K562 (cell line): ENCODE measurements around the gene KCNH2. TPM values are rescaled to one million over a fixed set of nuclear protein-coding genes. Genes with fewer than 3 reads are reported as not detected.
A peak's percentile ranks its signal among the peaks of the same experiment; 100 is the strongest.

Experiments used
- BRD4 ChIP-seq: fragments of 200-600 bp; sonication (generic); IDR thresholded peaks from 2 replicates; pipeline ENCODE4 v1.6.1; 2017; ENCODE audit warnings: inconsistent platforms
- ELK1 ChIP-seq: sonication (generic); formaldehyde crosslinking; IDR thresholded peaks from 2 replicates; pipeline ENCODE4 v1.8.1; 2022; ENCODE audit warnings: missing genetic modification reagents
- FOXJ2 ChIP-seq: fragments of 200-800 bp; sonication (Bioruptor generic); IDR thresholded peaks from 2 replicates; pipeline ENCODE4 v1.6.1; 2016; ENCODE audit warnings: missing genetic modification characterization, missing compliant biosample characterization
- GATA2 ChIP-seq: sonication (generic); formaldehyde crosslinking; IDR thresholded peaks from 2 replicates; pipeline ENCODE4 v1.4.0; 2020; ENCODE audit warnings: mild to moderate bottlenecking, missing genetic modification reagents
- KDM5B ChIP-seq: fragments of 200-600 bp; sonication (generic); IDR thresholded peaks from 2 replicates; pipeline ENCODE4 v1.6.1; 2012; ENCODE audit warnings: low read depth, mild to moderate bottlenecking, moderate library complexity, low read length, control low read depth, inconsistent platforms; ENCODE audit not compliant: insufficient replicate concordance
- KLF1 ChIP-seq: fragments of 450-650 bp; IDR thresholded peaks from 2 replicates; pipeline ENCODE4 v1.6.1; 2016; ENCODE audit warnings: missing genetic modification characterization, missing compliant biosample characterization
- MAFG ChIP-seq: fragments of 450-650 bp; conservative IDR thresholded peaks from 2 replicates; pipeline ENCODE4 v1.6.1; 2016; ENCODE audit warnings: missing genetic modification characterization, missing compliant biosample characterization
- NFYB ChIP-seq: IDR thresholded peaks from 2 replicates; pipeline ENCODE4 v1.6.1; 2011; ENCODE audit warnings: mild to moderate bottlenecking, moderate library complexity; ENCODE audit not compliant: insufficient read length; ENCODE audit errors: extremely low read depth
- PCBP1 ChIP-seq: fragments of 200-400 bp; formaldehyde crosslinking; IDR thresholded peaks from 2 replicates; pipeline ENCODE4 v1.6.1; 2018; ENCODE audit warnings: mild to moderate bottlenecking, low read depth, low read length; ENCODE audit not compliant: poor library complexity, severe bottlenecking
- PML ChIP-seq: IDR thresholded peaks from 2 replicates; pipeline ENCODE4 v1.6.1; 2012; ENCODE audit warnings: low read length, inconsistent platforms
- RBM25 ChIP-seq: fragments of 200-400 bp; formaldehyde crosslinking; IDR thresholded peaks from 2 replicates; pipeline ENCODE4 v1.6.1; 2018; ENCODE audit warnings: low read length, low read depth, moderate library complexity; ENCODE audit not compliant: severe bottlenecking
- RBM34 ChIP-seq: fragments of 200-400 bp; formaldehyde crosslinking; IDR thresholded peaks from 2 replicates; pipeline ENCODE4 v1.6.1; 2018; ENCODE audit warnings: low read length, borderline replicate concordance; ENCODE audit not compliant: insufficient read depth
- SETDB1 ChIP-seq: IDR thresholded peaks from one replicate; pipeline ENCODE4 v1.6.1; 2012; ENCODE audit warnings: low read length, control low read depth, inconsistent platforms
- SRSF3 ChIP-seq: fragments of 200-400 bp; formaldehyde crosslinking; IDR thresholded peaks from 2 replicates; pipeline ENCODE4 v1.6.1; 2016; ENCODE audit warnings: mild to moderate bottlenecking, low read length, moderate library complexity; ENCODE audit not compliant: insufficient read depth
- VEZF1 ChIP-seq: fragments of 200-800 bp; sonication (Bioruptor generic); IDR thresholded peaks from 2 replicates; pipeline ENCODE4 v1.6.1; 2017; ENCODE audit warnings: missing genetic modification characterization, missing compliant biosample characterization
- ZBED1 ChIP-seq: IDR thresholded peaks from 2 replicates; pipeline ENCODE4 v1.6.1; 2014
- ZFP1 ChIP-seq: fragments of 450-650 bp; formaldehyde crosslinking; IDR thresholded peaks from 2 replicates; pipeline ENCODE4 v1.4.0; 2020; ENCODE audit warnings: mild to moderate bottlenecking, mixed read lengths
- ZNF507 ChIP-seq: conservative IDR thresholded peaks from 2 replicates; pipeline ENCODE4 v1.6.1; 2017; ENCODE audit warnings: missing genetic modification characterization, missing compliant biosample characterization
- ZNF766 ChIP-seq: fragments of 200-800 bp; sonication (Bioruptor generic); conservative IDR thresholded peaks from 2 replicates; pipeline ENCODE4 v1.6.1; 2016; ENCODE audit warnings: missing genetic modification characterization, missing compliant biosample characterization
- polyA plus RNA-seq, 8 experiments: library from polyadenylated mRNA; depleted of rRNA in 4 of 8; stranded (reverse) in 5 of 8; unstranded in 3 of 8; fragments of >200 nt; fragmentation: Nextera tagmentation in 2 of 8; fragmentation: Illumina TruSeq in 1 of 8; extraction: Ambion mirVana in 2 of 8; extraction: Trizol in 1 of 8; gene quantifications; 2 replicates each; pipeline versions ENCODE4 v1.2.1 to v1.2.3, GENCODE V29; 2011 to 2014; ENCODE audit warnings: inconsistent platforms in 1 of 8, missing spikeins in 1 of 8
- total RNA-seq, 7 experiments: library from RNA; depleted of rRNA in 6 of 7; stranded (reverse); fragments of >200 nt in 6 of 7; fragmentation: Illumina TruSeq in 2 of 7; extraction: Trizol in 2 of 7; gene quantifications; 2 replicates each; pipeline versions ENCODE4 v1.2.1 to v1.2.3, GENCODE V29; 2011 to 2021; ENCODE audit warnings: low replicate concordance in 1 of 7
- TF ChIP-seq, protein P1 (sequence below): sonication (generic); IDR thresholded peaks from 2 replicates; pipeline ENCODE4 v1.6.1; 2016
- TF ChIP-seq, protein P2 (sequence below): fragments of 450-650 bp; IDR thresholded peaks from 2 replicates; pipeline ENCODE4 v1.6.1; 2014; ENCODE audit warnings: low read depth, mild to moderate bottlenecking, moderate library complexity, borderline replicate concordance

The KCNH2 gene
- total and polyA plus RNA-seq, 9 of the 15 experiments (the other 6 are each of a cell fraction or from before 2014, with no cell fraction given), result 18.1 to 368 (median 218) TPM

GRCh38 chr7:151008511-151009323, 30.6 kb upstream of the KCNH2 start (continued):
- TF ChIP-seq VEZF1 (peak; percentile 71), BRD4 (0 out of 2 replicates have a peak, but pooled peaks have one; percentile 57), MAFG (0 out of 2 replicates have a peak, but pooled peaks have one; percentile 3), ZNF766 (CRISPR knock-in tag) (peak; percentile 76; the same call in 1 of the 2 replicates), RBM34 (no peak), ZFP1 (CRISPR knock-in tag) (no peak), KLF1 (tag) (no peak; the same call in 1 of the 2 replicates), PML (no peak; the same call in 1 of the 2 replicates), SRSF3 (no peak), ZBED1 (no peak; the same call in 1 of the 2 replicates), ZNF507 (no peak), KDM5B (peak; percentile 63), FOXJ2 (peak; percentile 80), PCBP1 (peak; percentile 50), NFYB (peak; percentile 75), RBM25 (no peak), ELK1 (CRISPR knock-in tag) (no peak), GATA2 (CRISPR knock-in tag) (peak; percentile 65; the same call in 1 of the 2 replicates), SETDB1 (no peak)
- TF ChIP-seq, protein P1, sequence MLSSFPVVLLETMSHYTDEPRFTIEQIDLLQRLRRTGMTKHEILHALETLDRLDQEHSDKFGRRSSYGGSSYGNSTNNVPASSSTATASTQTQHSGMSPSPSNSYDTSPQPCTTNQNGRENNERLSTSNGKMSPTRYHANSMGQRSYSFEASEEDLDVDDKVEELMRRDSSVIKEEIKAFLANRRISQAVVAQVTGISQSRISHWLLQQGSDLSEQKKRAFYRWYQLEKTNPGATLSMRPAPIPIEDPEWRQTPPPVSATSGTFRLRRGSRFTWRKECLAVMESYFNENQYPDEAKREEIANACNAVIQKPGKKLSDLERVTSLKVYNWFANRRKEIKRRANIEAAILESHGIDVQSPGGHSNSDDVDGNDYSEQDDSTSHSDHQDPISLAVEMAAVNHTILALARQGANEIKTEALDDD, result no peak
- TF ChIP-seq, protein P2, sequence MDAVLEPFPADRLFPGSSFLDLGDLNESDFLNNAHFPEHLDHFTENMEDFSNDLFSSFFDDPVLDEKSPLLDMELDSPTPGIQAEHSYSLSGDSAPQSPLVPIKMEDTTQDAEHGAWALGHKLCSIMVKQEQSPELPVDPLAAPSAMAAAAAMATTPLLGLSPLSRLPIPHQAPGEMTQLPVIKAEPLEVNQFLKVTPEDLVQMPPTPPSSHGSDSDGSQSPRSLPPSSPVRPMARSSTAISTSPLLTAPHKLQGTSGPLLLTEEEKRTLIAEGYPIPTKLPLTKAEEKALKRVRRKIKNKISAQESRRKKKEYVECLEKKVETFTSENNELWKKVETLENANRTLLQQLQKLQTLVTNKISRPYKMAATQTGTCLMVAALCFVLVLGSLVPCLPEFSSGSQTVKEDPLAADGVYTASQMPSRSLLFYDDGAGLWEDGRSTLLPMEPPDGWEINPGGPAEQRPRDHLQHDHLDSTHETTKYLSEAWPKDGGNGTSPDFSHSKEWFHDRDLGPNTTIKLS, result peak; percentile 84
